GM18861 (cell line): ENCODE results near the gene RFK.

Experiments used
- ATAC-seq: cut with Tn5 transposase; IDR thresholded peaks from one replicate; pipeline ENCODE4 v1.9.1; 2021; ENCODE audit not compliant: unreplicated experiment

The RFK gene

GRCh38 chr9:76413658-76414057 is 19.4 kb upstream of the RFK start:
- no peak for ATAC-seq

- no peak for ATAC-seq
These were observed 18.4 kb upstream of the RFK start for GRCh38 chr9:76412638-76413037.

GRCh38 chr9:76405868-76406267 is 11.6 kb upstream of the RFK start:
- ATAC-seq: no peak

GRCh38 chr9:76405340-76405739 is 11.1 kb upstream of the RFK start:
- ATAC-seq: no peak

GRCh38 chr9:76404401-76404800 is 10.2 kb upstream of the RFK start:
- no peak for ATAC-seq

GRCh38 chr9:76403352-76403751 is 9.1 kb upstream of the RFK start:
- peak; percentile 90 for ATAC-seq

- ATAC-seq: no peak
These were observed 7.5 kb upstream of the RFK start for GRCh38 chr9:76401580-76402354.

- no peak for ATAC-seq
These were observed 7.0 kb upstream of the RFK start for GRCh38 chr9:76401176-76401575.

- no peak for ATAC-seq
These were observed 6.4 kb upstream of the RFK start for GRCh38 chr9:76400534-76401096.

GRCh38 chr9:76399856-76400255 is 5.6 kb upstream of the RFK start:
- no peak for ATAC-seq

- no peak for ATAC-seq
These were observed 2.4 kb upstream of the RFK start for GRCh38 chr9:76396597-76396996.

GRCh38 chr9:76396144-76396543 is 1.9 kb upstream of the RFK start:
- no peak for ATAC-seq

- no peak for ATAC-seq
These were observed 1.2 kb upstream of the RFK start for GRCh38 chr9:76395381-76395780.

- ATAC-seq: peak; percentile 52
These were observed 680 bp upstream of the RFK start for GRCh38 chr9:76394960-76395252.

- no peak for ATAC-seq
These were observed 3.6 kb downstream of the RFK start for GRCh38 chr9:76390656-76391055.

- ATAC-seq: no peak
These were observed 14.7 kb downstream of the RFK start for GRCh38 chr9:76379494-76379893.

- ATAC-seq: no peak
These were observed 15.7 kb downstream of the RFK start for GRCh38 chr9:76378367-76379073.

GRCh38 chr9:76377791-76378190 is 16.4 kb downstream of the RFK start:
- ATAC-seq: no peak

GRCh38 chr9:76374783-76375559 is 19.3 kb downstream of the RFK start:
- no peak for ATAC-seq

GRCh38 chr9:76373784-76374474 is 20.3 kb downstream of the RFK start:
- no peak for ATAC-seq

- ATAC-seq: no peak
These were observed 20.9 kb downstream of the RFK start for GRCh38 chr9:76373173-76373783.
